ENCODE data around the gene PDZD2.

PDZD2 gene

GRCh38 chr5:32155211-32155610 is 516.3 kb downstream of the PDZD2 start:
- no peak for DNase-seq

GRCh38 chr5:32156635-32157034 is 517.7 kb downstream of the PDZD2 start:
- DNase-seq = no peak

GRCh38 chr5:32157078-32157477 is 518.1 kb downstream of the PDZD2 start:
- no peak for DNase-seq

- DNase-seq = no peak
Observed at GRCh38 chr5:32158679-32158975, 519.7 kb downstream of the PDZD2 start.

GRCh38 chr5:32159328-32160072 is 520.6 kb downstream of the PDZD2 start:
- no peak for DNase-seq

GRCh38 chr5:32160228-32160627 is 521.3 kb downstream of the PDZD2 start:
- no peak for DNase-seq
